Mesendoderm (in vitro differentiated cells): Measurements from ENCODE around the gene CLIP1.

Experiments used
- DNase-seq: peaks from one replicate; pipeline ENCODE4 v3.0.0; 2013
- H2AK5ac ChIP-seq: 2 replicates; pipeline ENCODE4 v1.6.1; 2013; ENCODE audit warnings: low read length, inconsistent platforms
- H2BK120ac ChIP-seq: 2 replicates; pipeline ENCODE4 v1.6.1; 2013; ENCODE audit warnings: low read depth, mild to moderate bottlenecking, low read length, moderate library complexity, mixed read lengths
- H2BK15ac ChIP-seq: replicated peaks from 2 replicates; pipeline ENCODE4 v1.6.1; 2013; ENCODE audit warnings: low read depth, mild to moderate bottlenecking, moderate library complexity
- H2BK5ac ChIP-seq: 2 replicates; pipeline ENCODE4 v1.6.1; 2013; ENCODE audit warnings: low read length, inconsistent platforms
- H3K18ac ChIP-seq: 2 replicates; pipeline ENCODE4 v1.6.1; 2013; ENCODE audit warnings: mild to moderate bottlenecking, low read length, mixed read lengths
- H3K23ac ChIP-seq: one replicate; pipeline ENCODE4 v1.6.1; 2013; ENCODE audit warnings: low read length
- H3K27ac ChIP-seq: 2 replicates; pipeline ENCODE4 v1.5.1; 2013; ENCODE audit warnings: low read depth, mild to moderate bottlenecking, inconsistent platforms, low read length, moderate library complexity
- H3K27me3 ChIP-seq: 2 replicates; pipeline ENCODE4 v1.6.1; 2013; ENCODE audit warnings: low read length, control low read depth, mild to moderate bottlenecking, inconsistent platforms; ENCODE audit not compliant: insufficient read depth, poor library complexity
- H3K36me3 ChIP-seq: 2 replicates; pipeline ENCODE4 v1.6.1; 2013; ENCODE audit warnings: low read length, inconsistent platforms; ENCODE audit not compliant: control insufficient read depth, insufficient read depth
- H3K4ac ChIP-seq: one replicate; pipeline ENCODE4 v1.6.1; 2013; ENCODE audit warnings: low read depth, mild to moderate bottlenecking, low read length, moderate library complexity
- H3K4me1 ChIP-seq: 2 replicates; pipeline ENCODE4 v1.6.1; 2013; ENCODE audit warnings: low read depth, low read length, inconsistent platforms; ENCODE audit not compliant: control insufficient read depth
- H3K4me2 ChIP-seq: 2 replicates; pipeline ENCODE4 v1.6.1; 2013; ENCODE audit warnings: low read length
- H3K4me3 ChIP-seq: 2 replicates; pipeline ENCODE4 v1.5.1; 2013; ENCODE audit warnings: mild to moderate bottlenecking, low read length
- H3K56ac ChIP-seq: one replicate; pipeline ENCODE4 v1.6.1; 2013; ENCODE audit warnings: low read length
- H3K79me1 ChIP-seq: 2 replicates; pipeline ENCODE4 v1.6.1; 2013; ENCODE audit warnings: low read length, inconsistent platforms
- H3K79me2 ChIP-seq: 2 replicates; pipeline ENCODE4 v1.6.1; 2013; ENCODE audit warnings: mild to moderate bottlenecking, low read length; ENCODE audit not compliant: control insufficient read depth, insufficient read depth
- H3K9ac ChIP-seq: 2 replicates; pipeline ENCODE4 v1.6.1; 2013; ENCODE audit warnings: low read length, inconsistent platforms
- H4K5ac ChIP-seq: one replicate; pipeline ENCODE4 v1.6.1; 2013; ENCODE audit warnings: low read length
- H4K8ac ChIP-seq: one replicate; pipeline ENCODE4 v1.6.1; 2013; ENCODE audit warnings: low read depth, mild to moderate bottlenecking, control low read depth, low read length, moderate library complexity
- WGBS: extraction: QIAGEN DNeasy Blood & Tissue Kit; methylation state at CpG from one replicate; pipeline ENCODE4 v1.1.7; 2013; ENCODE audit warnings: low lambda C conversion rate, missing lambda C conversion rate; ENCODE audit not compliant: insufficient coverage; ENCODE audit errors: extremely low coverage; 5-methylcytosine and 5-hydroxymethylcytosine counted together

Gene CLIP1

GRCh38 chr12:122244565-122245371 lies 177.7 kb downstream of the CLIP1 start:
- no peak overlapping the region for H3K23ac ChIP-seq
- no peak overlapping the region for H2AK5ac ChIP-seq
- H3K4me2 ChIP-seq: no peak overlapping the region
- no peak overlapping the region for H3K56ac ChIP-seq
- H3K27me3 ChIP-seq: no peaks in the 10 kb centered on the region
- no peak overlapping the region for H3K4ac ChIP-seq
- no peak overlapping the region for H4K8ac ChIP-seq
- no peaks in the 10 kb centered on the region for H3K79me2 ChIP-seq
- no peaks in the 10 kb centered on the region for H3K79me1 ChIP-seq
- no peak overlapping the region for H3K18ac ChIP-seq
- no peak overlapping the region for H3K4me3 ChIP-seq
- no peak overlapping the region for H3K9ac ChIP-seq
- H2BK15ac ChIP-seq: no peak overlapping the region
- no peak overlapping the region for H2BK120ac ChIP-seq
- H3K36me3 ChIP-seq: peaks cover 2% of the 10 kb centered on the region
- no peaks in the 10 kb centered on the region for H3K4me1 ChIP-seq
- no peak overlapping the region for H3K27ac ChIP-seq
- WGBS: no CpG with 5 or more reads among the region's 11 CpGs
- H2BK5ac ChIP-seq: no peak overlapping the region
- DNase-seq: no peak
- H4K5ac ChIP-seq: no peak overlapping the region

GRCh38 chr12:122243965-122244364 lies 178.5 kb downstream of the CLIP1 start:
- H3K56ac ChIP-seq: no peak overlapping the region
- H3K79me2 ChIP-seq: no peaks in the 10 kb centered on the region
- no peak overlapping the region for H4K8ac ChIP-seq
- H2BK15ac ChIP-seq: no peak overlapping the region
- H3K18ac ChIP-seq: no peak overlapping the region
- peaks cover 2% of the 10 kb centered on the region for H3K36me3 ChIP-seq
- H3K23ac ChIP-seq: no peak overlapping the region
- no peaks in the 10 kb centered on the region for H3K79me1 ChIP-seq
- no CpG with 5 or more reads among the region's 6 CpGs for WGBS
- H2AK5ac ChIP-seq: no peak overlapping the region
- H3K4ac ChIP-seq: no peak overlapping the region
- H4K5ac ChIP-seq: no peak overlapping the region
- H3K27me3 ChIP-seq: no peaks in the 10 kb centered on the region
- no peak overlapping the region for H3K4me3 ChIP-seq
- no peak for DNase-seq
- H3K4me2 ChIP-seq: no peak overlapping the region
- no peak overlapping the region for H2BK5ac ChIP-seq
- H3K4me1 ChIP-seq: no peaks in the 10 kb centered on the region
- H3K9ac ChIP-seq: no peak overlapping the region
- no peak overlapping the region for H3K27ac ChIP-seq
- no peak overlapping the region for H2BK120ac ChIP-seq

GRCh38 chr12:122238861-122239260 lies 183.6 kb downstream of the CLIP1 start:
- WGBS: no CpG with 5 or more reads among the region's 5 CpGs
- H3K79me2 ChIP-seq: no peaks in the 10 kb centered on the region
- H3K23ac ChIP-seq: no peak overlapping the region
- no peak overlapping the region for H3K4ac ChIP-seq
- no peaks in the 10 kb centered on the region for H3K79me1 ChIP-seq
- no peak for DNase-seq
- H3K36me3 ChIP-seq: peaks cover 3% of the 10 kb centered on the region
- H3K27me3 ChIP-seq: no peaks in the 10 kb centered on the region
- no peaks in the 10 kb centered on the region for H3K4me1 ChIP-seq
- no peak overlapping the region for H4K5ac ChIP-seq
- no peak overlapping the region for H3K4me3 ChIP-seq
- no peak overlapping the region for H3K27ac ChIP-seq
- no peak overlapping the region for H2BK15ac ChIP-seq
- no peak overlapping the region for H3K4me2 ChIP-seq
- no peak overlapping the region for H3K56ac ChIP-seq
- H2AK5ac ChIP-seq: no peak overlapping the region
- H2BK120ac ChIP-seq: no peak overlapping the region
- H2BK5ac ChIP-seq: no peak overlapping the region
- no peak overlapping the region for H3K18ac ChIP-seq
- no peak overlapping the region for H4K8ac ChIP-seq
- no peak overlapping the region for H3K9ac ChIP-seq

- no peak overlapping the region for H3K18ac ChIP-seq
- H2BK15ac ChIP-seq: no peak overlapping the region
- no peaks in the 10 kb centered on the region for H3K27me3 ChIP-seq
- H3K79me2 ChIP-seq: no peaks in the 10 kb centered on the region
- no peak overlapping the region for H3K27ac ChIP-seq
- H3K79me1 ChIP-seq: no peaks in the 10 kb centered on the region
- no peaks in the 10 kb centered on the region for H3K4me1 ChIP-seq
- H2BK5ac ChIP-seq: no peak overlapping the region
- no peak overlapping the region for H4K8ac ChIP-seq
- no peak overlapping the region for H4K5ac ChIP-seq
- H3K4me3 ChIP-seq: no peak overlapping the region
- DNase-seq: no peak
- WGBS: no CpG with 5 or more reads among the region's 7 CpGs
- no peak overlapping the region for H3K9ac ChIP-seq
- H3K56ac ChIP-seq: no peak overlapping the region
- H2AK5ac ChIP-seq: no peak overlapping the region
- no peak overlapping the region for H2BK120ac ChIP-seq
- peaks cover 3% of the 10 kb centered on the region for H3K36me3 ChIP-seq
- no peak overlapping the region for H3K4ac ChIP-seq
- no peak overlapping the region for H3K4me2 ChIP-seq
- H3K23ac ChIP-seq: no peak overlapping the region
Measured at GRCh38 chr12:122235741-122236140, 186.7 kb downstream of the CLIP1 start.

GRCh38 chr12:122232691-122233090 lies 189.8 kb downstream of the CLIP1 start:
- Histone ChIP-seq H3K18ac (no peak overlapping the region), H3K79me2 (no peaks in the 10 kb centered on the region), H3K4me3 (no peak overlapping the region), H2BK15ac (no peak overlapping the region), H3K27me3 (no peaks in the 10 kb centered on the region), H3K9ac (no peak overlapping the region), H4K5ac (no peak overlapping the region), H2AK5ac (no peak overlapping the region), H3K4me2 (no peak overlapping the region), H2BK120ac (no peak overlapping the region), H3K36me3 (peaks cover 3% of the 10 kb centered on the region), H3K4me1 (no peaks in the 10 kb centered on the region), H3K79me1 (no peaks in the 10 kb centered on the region), H4K8ac (no peak overlapping the region), H3K27ac (no peak overlapping the region), H2BK5ac (no peak overlapping the region), H3K56ac (no peak overlapping the region), H3K4ac (no peak overlapping the region), H3K23ac (no peak overlapping the region)
- no CpG with 5 or more reads among the region's 10 CpGs for WGBS
- DNase-seq: no peak

- H3K9ac ChIP-seq: no peak overlapping the region
- no peak overlapping the region for H2BK5ac ChIP-seq
- no peaks in the 10 kb centered on the region for H3K79me1 ChIP-seq
- no peaks in the 10 kb centered on the region for H3K79me2 ChIP-seq
- H4K8ac ChIP-seq: no peak overlapping the region
- no peak overlapping the region for H3K18ac ChIP-seq
- no CpG with 5 or more reads among the region's 6 CpGs for WGBS
- H3K4ac ChIP-seq: no peak overlapping the region
- no peak overlapping the region for H3K27ac ChIP-seq
- H3K36me3 ChIP-seq: peaks cover 3% of the 10 kb centered on the region
- no peak overlapping the region for H3K56ac ChIP-seq
- no peak overlapping the region for H2BK120ac ChIP-seq
- no peak overlapping the region for H2AK5ac ChIP-seq
- no peak overlapping the region for H3K4me3 ChIP-seq
- DNase-seq: peak; percentile 31
- no peak overlapping the region for H3K23ac ChIP-seq
- H4K5ac ChIP-seq: no peak overlapping the region
- no peaks in the 10 kb centered on the region for H3K27me3 ChIP-seq
- no peak overlapping the region for H3K4me2 ChIP-seq
- H2BK15ac ChIP-seq: no peak overlapping the region
- H3K4me1 ChIP-seq: no peaks in the 10 kb centered on the region
Measured at GRCh38 chr12:122230798-122231197, 191.7 kb downstream of the CLIP1 start.
